Liver (tissue), 9 donors: ENCODE results near the gene NT5M. TPM values are rescaled to one million over a fixed set of nuclear protein-coding genes. Genes with fewer than 3 reads are reported as not detected.

Experiments used
- DNase-seq: peaks from one replicate; pipeline ENCODE4 v3.0.0-alpha.2; 2017; ENCODE audit warnings: low spot score
- H3K27ac ChIP-seq, 2 donors: one replicate each; pipeline ENCODE4 v1.7.0; 2013; ENCODE audit warnings: inconsistent platforms in 2 of 2, low read length in 2 of 2, control low read depth in 1 of 2, low read depth in 1 of 2, mild to moderate bottlenecking in 1 of 2
- H3K27me3 ChIP-seq, 4 donors: one replicate each; pipeline versions ENCODE4 v1.6.1 to v1.7.0; 2013; ENCODE audit warnings: low read length in 3 of 4, inconsistent platforms in 1 of 4, mild to moderate bottlenecking in 1 of 4, moderate library complexity in 1 of 4; ENCODE audit not compliant: control insufficient read depth in 4 of 4, insufficient read depth in 4 of 4
- H3K36me3 ChIP-seq, 4 donors: one replicate each; pipeline versions ENCODE4 v1.6.1 to v1.7.0; 2013; ENCODE audit warnings: low read length in 3 of 4, mild to moderate bottlenecking in 3 of 4, low read depth in 1 of 4, moderate library complexity in 1 of 4; ENCODE audit not compliant: control insufficient read depth in 4 of 4, insufficient read depth in 3 of 4
- H3K4me1 ChIP-seq, 4 donors: one replicate each; pipeline versions ENCODE4 v1.6.1 to v1.7.0; 2013; ENCODE audit warnings: low read length in 3 of 4, mild to moderate bottlenecking in 3 of 4, moderate library complexity in 1 of 4; ENCODE audit not compliant: control insufficient read depth in 4 of 4, insufficient read depth in 4 of 4
- H3K4me3 ChIP-seq, 3 donors: one replicate each; pipeline versions ENCODE4 v1.6.1 to v1.7.0; 2013; ENCODE audit warnings: low read length in 3 of 3, control low read depth in 1 of 3, low read depth in 1 of 3, mild to moderate bottlenecking in 1 of 3
- H3K9ac ChIP-seq, 2 donors: one replicate each; pipeline ENCODE4 v1.7.0; 2013; ENCODE audit warnings: low read length in 2 of 2, mild to moderate bottlenecking in 2 of 2, moderate library complexity in 2 of 2, control low read depth in 1 of 2, low read depth in 1 of 2
- H3K9me3 ChIP-seq, 4 donors: one replicate each; pipeline versions ENCODE4 v1.6.1 to v1.7.0; 2013; ENCODE audit warnings: low read length in 3 of 4; ENCODE audit not compliant: control insufficient read depth in 4 of 4
- EGR1 ChIP-seq, 2 donors: IDR thresholded peaks; 2 replicates each; pipeline ENCODE4 v1.6.1; 2016 to 2018; ENCODE audit warnings: antibody characterized with exemption in 2 of 2, low read depth in 2 of 2
- FOXA1 ChIP-seq: IDR thresholded peaks from 2 replicates; pipeline ENCODE4 v1.6.1; 2016; ENCODE audit warnings: antibody characterized with exemption
- FOXA2 ChIP-seq: IDR thresholded peaks from 2 replicates; pipeline ENCODE4 v1.6.1; 2016; ENCODE audit warnings: antibody characterized with exemption
- GABPA ChIP-seq, 2 donors: IDR thresholded peaks in 1 of 2; conservative IDR thresholded peaks in 1 of 2; 2 replicates each; pipeline ENCODE4 v1.6.1; 2016; ENCODE audit warnings: antibody characterized with exemption in 2 of 2, mild to moderate bottlenecking in 1 of 2, moderate library complexity in 1 of 2
- HNF4A ChIP-seq, 2 donors: conservative IDR thresholded peaks; 2 replicates each; pipeline ENCODE4 v1.6.1; 2016; ENCODE audit warnings: antibody characterized with exemption in 2 of 2, mild to moderate bottlenecking in 2 of 2
- HNF4G ChIP-seq: IDR thresholded peaks from 2 replicates; pipeline ENCODE4 v1.6.1; 2016; ENCODE audit warnings: antibody characterized with exemption
- JUND ChIP-seq, 2 donors: IDR thresholded peaks; 2 replicates each; pipeline ENCODE4 v1.6.1; 2016; ENCODE audit warnings: antibody characterized with exemption in 2 of 2
- NR2F2 ChIP-seq: IDR thresholded peaks from 2 replicates; pipeline ENCODE4 v1.6.1; 2016; ENCODE audit warnings: antibody characterized with exemption
- RAD21 ChIP-seq, 2 donors: IDR thresholded peaks; 2 replicates each; pipeline ENCODE4 v1.6.1; 2016; ENCODE audit warnings: antibody characterized with exemption in 2 of 2, mild to moderate bottlenecking in 2 of 2
- RXRA ChIP-seq, 2 donors: IDR thresholded peaks; 2 replicates each; pipeline ENCODE4 v1.6.1; 2017 to 2018; ENCODE audit warnings: antibody characterized with exemption in 2 of 2, mild to moderate bottlenecking in 1 of 2
- SP1 ChIP-seq: IDR thresholded peaks from 2 replicates; pipeline ENCODE4 v1.6.1; 2018; ENCODE audit warnings: antibody characterized with exemption, mild to moderate bottlenecking
- TAF1 ChIP-seq: conservative IDR thresholded peaks from 2 replicates; pipeline ENCODE4 v1.6.1; 2016; ENCODE audit warnings: antibody characterized with exemption, mild to moderate bottlenecking
- YY1 ChIP-seq: IDR thresholded peaks from 2 replicates; pipeline ENCODE4 v1.6.1; 2016; ENCODE audit warnings: antibody characterized with exemption, mild to moderate bottlenecking
- ZBTB33 ChIP-seq: IDR thresholded peaks from 2 replicates; pipeline ENCODE4 v1.6.1; 2016; ENCODE audit warnings: antibody characterized with exemption
- WGBS: extraction: QIAGEN DNeasy Blood & Tissue Kit; methylation state at CpG from one replicate; pipeline ENCODE4 v1.1.7; 2013; 5-methylcytosine and 5-hydroxymethylcytosine counted together
- polyA plus RNA-seq, 2 donors: library from polyadenylated mRNA; stranded (reverse) in 1 of 2; unstranded in 1 of 2; fragments of 200-250 nt in 1 of 2; fragments of >200 nt in 1 of 2; fragmentation: Nextera tagmentation in 1 of 2; extraction: Ambion mirVana in 1 of 2; gene quantifications; one replicate each; pipeline versions ENCODE4 v1.2.1 to v1.2.3, GENCODE V29; 2013 to 2015
- total RNA-seq, 2 donors: library from RNA; depleted of rRNA; stranded (reverse); fragments of >200 nt; gene quantifications; one replicate each; pipeline ENCODE4 v1.2.3, GENCODE V29; 2014
- TF ChIP-seq, protein P1 (sequence below): IDR thresholded peaks from 2 replicates; pipeline ENCODE4 v1.6.1; 2016; ENCODE audit warnings: antibody characterized with exemption, mild to moderate bottlenecking
- TF ChIP-seq, protein P2 (sequence below): fragments of 150-350 bp; IDR thresholded peaks from 2 replicates; pipeline ENCODE4 v1.5.1; 2017; ENCODE audit warnings: improper control_type of control experiment, low read depth, low read length; ENCODE audit not compliant: missing input control
- TF ChIP-seq, protein P3 (sequence below): IDR thresholded peaks from 2 replicates; pipeline ENCODE4 v1.6.1; 2016; ENCODE audit warnings: antibody characterized with exemption
- TF ChIP-seq, protein P4 (sequence below): IDR thresholded peaks from 2 replicates; pipeline ENCODE4 v1.6.1; 2016; ENCODE audit warnings: antibody characterized with exemption
- donor health status: healthy.
- donor health status: healthy.
- donor health status: healthy.
- donor health status: healthy.
- donor health status: healthy.

The NT5M gene
- total and polyA plus RNA-seq, 4 donors: 0.42 to 7.9 (median 0.66) TPM

DNA sequence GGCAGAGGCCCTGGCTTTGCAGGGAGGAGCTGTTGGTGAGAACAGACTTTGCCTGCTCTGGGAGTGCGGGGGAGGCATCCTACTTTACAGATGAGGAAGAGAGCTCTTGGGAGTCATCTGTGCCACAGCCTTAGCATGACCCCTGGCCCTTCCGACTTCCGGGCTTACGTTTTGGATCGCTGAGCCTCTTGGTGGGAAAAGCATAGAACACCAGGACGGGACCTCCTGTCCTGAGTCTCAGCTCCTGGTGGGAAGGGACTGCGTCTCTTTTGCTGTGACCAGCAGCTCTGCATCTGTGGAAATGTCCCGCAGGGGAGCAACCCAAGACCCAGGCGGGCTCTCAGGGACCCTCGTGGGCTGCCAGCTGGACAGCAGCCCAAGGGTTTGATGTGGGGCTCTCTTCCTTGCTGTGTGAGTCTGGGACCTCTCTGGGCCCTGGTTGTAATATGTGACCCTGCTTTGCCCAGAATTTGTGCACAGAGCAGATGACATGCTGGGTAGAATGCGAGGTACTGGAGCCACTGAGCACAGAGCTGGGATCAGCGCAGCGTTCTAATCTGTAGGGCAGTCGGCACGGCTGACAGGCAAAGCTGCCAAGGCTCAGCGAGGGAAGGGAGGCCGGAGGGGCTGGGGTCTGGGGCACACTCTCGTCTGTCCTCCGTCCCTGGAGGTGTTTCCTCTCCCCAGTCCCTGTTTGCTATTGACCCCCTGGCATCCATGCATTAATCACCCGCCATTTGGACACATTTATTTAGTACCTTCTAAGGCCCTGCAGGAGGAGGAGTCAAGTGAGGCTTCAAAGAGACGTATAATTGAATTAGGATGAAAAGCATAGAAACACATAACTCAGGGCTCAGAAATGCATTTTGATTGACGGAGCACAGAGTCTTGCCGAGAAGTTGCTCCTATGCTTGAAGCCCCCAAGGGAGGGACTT lies 64.0 kb downstream of the NT5M start:
- no peaks in the 10 kb centered on the region for H3K36me3 ChIP-seq
- no peak for TF ChIP-seq ZBTB33
- peaks cover 0 to 4% (median 0%) of the 10 kb centered on the region in 4 donors for H3K9me3 ChIP-seq
- H3K27me3 ChIP-seq: no peaks in the 10 kb centered on the region
- 85% methylated on average over 23 of the region's 23 CpGs for WGBS
- H3K9ac ChIP-seq: no peak overlapping the region
- no peak for DNase-seq
- H3K4me3 ChIP-seq: no peak overlapping the region
- H3K4me1 ChIP-seq: no peaks in the 10 kb centered on the region
- H3K27ac ChIP-seq: no peak overlapping the region

DNA sequence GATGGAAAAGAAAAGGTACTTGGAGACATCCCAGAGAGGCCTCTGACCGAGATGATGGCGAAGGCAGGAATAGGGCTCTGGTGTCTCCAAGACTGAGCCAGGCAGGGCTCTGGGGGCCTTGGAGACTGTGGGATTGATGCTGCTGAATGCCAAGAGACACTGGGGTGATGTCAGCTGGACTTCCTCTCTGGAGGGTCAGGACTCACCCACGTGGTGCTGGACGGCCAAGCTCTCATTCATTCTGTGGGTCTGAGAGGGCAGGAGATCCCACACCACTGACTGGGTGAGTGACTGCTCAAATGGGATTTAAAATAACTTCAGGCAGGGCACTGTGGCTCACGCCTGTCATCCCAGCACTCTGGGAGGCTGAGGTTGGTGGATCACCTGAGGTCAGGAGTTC lies 64.8 kb downstream of the NT5M start:
- TF ChIP-seq ZBTB33 (no peak), SP1 (no peak), HNF4A (conservative IDR thresholded peaks at IDR 0.05) (no peak), RAD21 (IDR thresholded peaks at IDR 0.05) (no peak), FOXA2 (no peak), RXRA (IDR thresholded peaks at IDR 0.05) (no peak), EGR1 (IDR thresholded peaks at IDR 0.05; ENCODE audit: low read depth in 2 of 2) (no peak), NR2F2 (no peak), GABPA (IDR thresholded peaks at IDR 0.05 in 1 of 2, conservative IDR thresholded peaks at IDR 0.05 in 1 of 2) (no peak), JUND (IDR thresholded peaks at IDR 0.05) (no peak), HNF4G (no peak), YY1 (no peak), FOXA1 (no peak), TAF1 (no peak)
- TF ChIP-seq, protein P1, sequence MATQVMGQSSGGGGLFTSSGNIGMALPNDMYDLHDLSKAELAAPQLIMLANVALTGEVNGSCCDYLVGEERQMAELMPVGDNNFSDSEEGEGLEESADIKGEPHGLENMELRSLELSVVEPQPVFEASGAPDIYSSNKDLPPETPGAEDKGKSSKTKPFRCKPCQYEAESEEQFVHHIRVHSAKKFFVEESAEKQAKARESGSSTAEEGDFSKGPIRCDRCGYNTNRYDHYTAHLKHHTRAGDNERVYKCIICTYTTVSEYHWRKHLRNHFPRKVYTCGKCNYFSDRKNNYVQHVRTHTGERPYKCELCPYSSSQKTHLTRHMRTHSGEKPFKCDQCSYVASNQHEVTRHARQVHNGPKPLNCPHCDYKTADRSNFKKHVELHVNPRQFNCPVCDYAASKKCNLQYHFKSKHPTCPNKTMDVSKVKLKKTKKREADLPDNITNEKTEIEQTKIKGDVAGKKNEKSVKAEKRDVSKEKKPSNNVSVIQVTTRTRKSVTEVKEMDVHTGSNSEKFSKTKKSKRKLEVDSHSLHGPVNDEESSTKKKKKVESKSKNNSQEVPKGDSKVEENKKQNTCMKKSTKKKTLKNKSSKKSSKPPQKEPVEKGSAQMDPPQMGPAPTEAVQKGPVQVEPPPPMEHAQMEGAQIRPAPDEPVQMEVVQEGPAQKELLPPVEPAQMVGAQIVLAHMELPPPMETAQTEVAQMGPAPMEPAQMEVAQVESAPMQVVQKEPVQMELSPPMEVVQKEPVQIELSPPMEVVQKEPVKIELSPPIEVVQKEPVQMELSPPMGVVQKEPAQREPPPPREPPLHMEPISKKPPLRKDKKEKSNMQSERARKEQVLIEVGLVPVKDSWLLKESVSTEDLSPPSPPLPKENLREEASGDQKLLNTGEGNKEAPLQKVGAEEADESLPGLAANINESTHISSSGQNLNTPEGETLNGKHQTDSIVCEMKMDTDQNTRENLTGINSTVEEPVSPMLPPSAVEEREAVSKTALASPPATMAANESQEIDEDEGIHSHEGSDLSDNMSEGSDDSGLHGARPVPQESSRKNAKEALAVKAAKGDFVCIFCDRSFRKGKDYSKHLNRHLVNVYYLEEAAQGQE: no peak
- TF ChIP-seq, protein P2, sequence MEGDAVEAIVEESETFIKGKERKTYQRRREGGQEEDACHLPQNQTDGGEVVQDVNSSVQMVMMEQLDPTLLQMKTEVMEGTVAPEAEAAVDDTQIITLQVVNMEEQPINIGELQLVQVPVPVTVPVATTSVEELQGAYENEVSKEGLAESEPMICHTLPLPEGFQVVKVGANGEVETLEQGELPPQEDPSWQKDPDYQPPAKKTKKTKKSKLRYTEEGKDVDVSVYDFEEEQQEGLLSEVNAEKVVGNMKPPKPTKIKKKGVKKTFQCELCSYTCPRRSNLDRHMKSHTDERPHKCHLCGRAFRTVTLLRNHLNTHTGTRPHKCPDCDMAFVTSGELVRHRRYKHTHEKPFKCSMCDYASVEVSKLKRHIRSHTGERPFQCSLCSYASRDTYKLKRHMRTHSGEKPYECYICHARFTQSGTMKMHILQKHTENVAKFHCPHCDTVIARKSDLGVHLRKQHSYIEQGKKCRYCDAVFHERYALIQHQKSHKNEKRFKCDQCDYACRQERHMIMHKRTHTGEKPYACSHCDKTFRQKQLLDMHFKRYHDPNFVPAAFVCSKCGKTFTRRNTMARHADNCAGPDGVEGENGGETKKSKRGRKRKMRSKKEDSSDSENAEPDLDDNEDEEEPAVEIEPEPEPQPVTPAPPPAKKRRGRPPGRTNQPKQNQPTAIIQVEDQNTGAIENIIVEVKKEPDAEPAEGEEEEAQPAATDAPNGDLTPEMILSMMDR: no peak
- TF ChIP-seq, protein P3, sequence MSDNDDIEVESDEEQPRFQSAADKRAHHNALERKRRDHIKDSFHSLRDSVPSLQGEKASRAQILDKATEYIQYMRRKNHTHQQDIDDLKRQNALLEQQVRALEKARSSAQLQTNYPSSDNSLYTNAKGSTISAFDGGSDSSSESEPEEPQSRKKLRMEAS: no peak
- TF ChIP-seq, protein P4, sequence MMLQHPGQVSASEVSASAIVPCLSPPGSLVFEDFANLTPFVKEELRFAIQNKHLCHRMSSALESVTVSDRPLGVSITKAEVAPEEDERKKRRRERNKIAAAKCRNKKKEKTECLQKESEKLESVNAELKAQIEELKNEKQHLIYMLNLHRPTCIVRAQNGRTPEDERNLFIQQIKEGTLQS: no peak
- Histone ChIP-seq H3K4me1 (no peaks in the 10 kb centered on the region), H3K36me3 (no peaks in the 10 kb centered on the region), H3K4me3 (no peak overlapping the region), H3K9me3 (peaks cover 0 to 4% (median 0%) of the 10 kb centered on the region in 4 donors), H3K27ac (no peak overlapping the region), H3K27me3 (no peaks in the 10 kb centered on the region), H3K9ac (no peak overlapping the region)
- WGBS: 79% methylated on average over 5 of the region's 5 CpGs
- DNase-seq: no peak
